Esophagus mucosa (tissue), 1 donor: Measurements from ENCODE around the gene SART3. TPM values are rescaled to one million over a fixed set of nuclear protein-coding genes. Genes with fewer than 3 reads are reported as not detected.
A peak's percentile ranks its signal among the peaks of the same experiment; 100 is the strongest.
"Not testable (repeated sequence)": the region's sequence is repeated elsewhere in the genome, so short reads cannot be mapped to it uniquely, and the experiment has no call there.

Experiments
- ATAC-seq: fragments of 200-7000 bp; cut with Tn5 transposase; one replicate; pipeline ENCODE4 v1.9.1; 2020
- total RNA-seq: library from RNA; stranded (reverse); gene quantifications from one replicate; pipeline ENCODE4 v1.2.4, GENCODE V29; 2023
- donor health status: DM: yes; HTN: yes; CAD: no.

SART3 gene
- total RNA-seq, 1 donor from 2014 or later = 25.7 TPM

- ATAC-seq = peak; percentile 16
Measured at GRCh38 chr12:108596854-108597558, 36.0 kb upstream of the SART3 start.

- ATAC-seq = no peak
Measured at GRCh38 chr12:108595711-108596647, 35.0 kb upstream of the SART3 start.

- no peak for ATAC-seq
Measured at GRCh38 chr12:108594960-108595710, 34.2 kb upstream of the SART3 start.

GRCh38 chr12:108594323-108594903 is 33.4 kb upstream of the SART3 start:
- no peak for ATAC-seq

GRCh38 chr12:108592033-108592909 is 31.3 kb upstream of the SART3 start:
- no peak for ATAC-seq

GRCh38 chr12:108591267-108591980 is 30.5 kb upstream of the SART3 start:
- no peak for ATAC-seq

GRCh38 chr12:108590463-108590862 is 29.5 kb upstream of the SART3 start:
- ATAC-seq = not testable (repeated sequence)

- ATAC-seq = no peak
Measured at GRCh38 chr12:108589840-108590229, 28.9 kb upstream of the SART3 start.

GRCh38 chr12:108589028-108589839 is 28.3 kb upstream of the SART3 start:
- ATAC-seq = no peak

- ATAC-seq = no peak
Measured at GRCh38 chr12:108587826-108588225, 26.9 kb upstream of the SART3 start.

- ATAC-seq = no peak
Measured at GRCh38 chr12:108586306-108586705, 25.3 kb upstream of the SART3 start.

- no peak for ATAC-seq
Measured at GRCh38 chr12:108585864-108586263, 24.9 kb upstream of the SART3 start.

GRCh38 chr12:108584456-108585065 is 23.6 kb upstream of the SART3 start:
- ATAC-seq = no peak

- ATAC-seq = no peak
Measured at GRCh38 chr12:108583991-108584390, 23.0 kb upstream of the SART3 start.

GRCh38 chr12:108582978-108583770 is 22.2 kb upstream of the SART3 start:
- no peak for ATAC-seq

- no peak for ATAC-seq
Measured at GRCh38 chr12:108582509-108582908, 21.5 kb upstream of the SART3 start.

- no peak for ATAC-seq
Measured at GRCh38 chr12:108581311-108582227, 20.6 kb upstream of the SART3 start.

- no peak for ATAC-seq
Measured at GRCh38 chr12:108580531-108580930, 19.6 kb upstream of the SART3 start.
